CD4-positive, alpha-beta T cell treated with Interleukin-2 at 100 ng/mL for 4 hours (primary cell): Measurements from ENCODE around the gene TMEM233.
A peak's percentile ranks its signal among the peaks of the same experiment; 100 is the strongest.

ENCODE experiments used
- DNase-seq: peaks from one replicate; pipeline ENCODE4 v3.0.0-alpha.2; 2020; ENCODE audit warnings: low spot score

Gene TMEM233

GRCh38 chr12:119593578-119594398, at the start of gene TMEM233:
TSS of gene TMEM233 (plus strand) at chr12:119593774. CDS start at chr12:119593849, 75 bp downstream.
- DNase-seq: no peak

- DNase-seq: peak; percentile 59
These were observed 48.6 kb upstream of the TMEM233 start for GRCh38 chr12:119544765-119545625.

DNA sequence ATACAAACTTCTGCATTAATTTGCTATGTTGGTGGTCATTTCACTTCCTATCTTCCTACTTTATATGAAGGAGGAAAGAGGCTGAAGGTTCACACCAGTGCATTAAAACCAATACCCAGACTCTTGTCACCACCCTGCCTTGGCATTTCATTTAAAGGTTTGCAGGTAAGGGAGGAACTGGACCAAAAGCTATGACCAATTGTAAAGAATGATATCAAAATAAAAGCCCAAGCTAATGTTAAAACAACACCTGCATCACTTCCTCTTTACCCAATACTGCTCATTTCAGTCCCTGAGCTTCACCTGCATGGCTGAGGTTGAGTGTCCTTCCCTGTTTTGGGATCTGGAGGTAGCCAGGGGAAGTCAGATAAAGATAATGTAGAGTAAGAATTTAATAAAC, 47.2 kb upstream of the TMEM233 start:
- no peak for DNase-seq

GRCh38 chr12:119547001-119547400, 46.6 kb upstream of the TMEM233 start:
- no peak for DNase-seq

DNA sequence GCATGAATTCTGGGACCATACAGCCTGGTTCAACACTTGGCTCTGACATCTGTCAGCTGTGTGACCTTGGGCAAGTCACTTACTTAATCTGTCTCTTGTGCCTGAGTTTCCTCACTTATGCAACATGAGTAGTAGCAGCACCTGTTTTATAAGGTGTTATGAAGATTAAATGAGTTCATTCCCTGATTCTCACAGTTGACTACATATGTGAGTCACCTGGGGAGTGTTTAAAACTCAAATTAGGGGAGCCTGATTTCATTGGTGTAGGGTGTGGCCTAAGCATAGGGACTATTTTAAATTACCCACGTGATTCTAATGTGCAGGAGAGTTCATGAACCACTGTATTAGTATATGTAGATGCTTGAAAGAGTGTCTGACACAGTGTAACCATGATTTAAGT, 36.7 kb upstream of the TMEM233 start:
- DNase-seq: no peak

DNA sequence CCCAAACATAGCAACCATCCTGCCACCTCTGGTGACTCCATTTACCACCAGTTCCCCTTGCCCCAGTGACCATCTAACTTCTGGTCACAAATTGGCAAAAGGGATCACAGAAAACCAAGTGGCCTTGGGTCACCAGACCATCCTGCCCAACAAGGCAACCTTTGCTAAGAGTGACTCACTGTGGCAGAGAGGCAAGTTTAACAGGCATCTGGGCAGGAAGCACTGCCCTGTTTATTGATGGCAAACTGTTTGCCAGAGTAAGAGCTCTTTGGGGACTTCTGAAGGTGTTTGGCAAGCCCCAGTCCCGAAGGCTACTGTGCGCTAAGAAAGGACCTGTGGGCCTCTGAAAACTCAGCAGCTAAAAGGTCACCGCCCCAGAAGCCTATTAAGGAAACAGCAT, 28.2 kb upstream of the TMEM233 start:
- DNase-seq: no peak

- DNase-seq: no peak
These were observed 22.8 kb upstream of the TMEM233 start for GRCh38 chr12:119570771-119571170.

- DNase-seq: no peak
These were observed 20.5 kb upstream of the TMEM233 start for GRCh38 chr12:119573086-119573485.

- DNase-seq: no peak
These were observed 19.3 kb upstream of the TMEM233 start for GRCh38 chr12:119574255-119574654.

DNA sequence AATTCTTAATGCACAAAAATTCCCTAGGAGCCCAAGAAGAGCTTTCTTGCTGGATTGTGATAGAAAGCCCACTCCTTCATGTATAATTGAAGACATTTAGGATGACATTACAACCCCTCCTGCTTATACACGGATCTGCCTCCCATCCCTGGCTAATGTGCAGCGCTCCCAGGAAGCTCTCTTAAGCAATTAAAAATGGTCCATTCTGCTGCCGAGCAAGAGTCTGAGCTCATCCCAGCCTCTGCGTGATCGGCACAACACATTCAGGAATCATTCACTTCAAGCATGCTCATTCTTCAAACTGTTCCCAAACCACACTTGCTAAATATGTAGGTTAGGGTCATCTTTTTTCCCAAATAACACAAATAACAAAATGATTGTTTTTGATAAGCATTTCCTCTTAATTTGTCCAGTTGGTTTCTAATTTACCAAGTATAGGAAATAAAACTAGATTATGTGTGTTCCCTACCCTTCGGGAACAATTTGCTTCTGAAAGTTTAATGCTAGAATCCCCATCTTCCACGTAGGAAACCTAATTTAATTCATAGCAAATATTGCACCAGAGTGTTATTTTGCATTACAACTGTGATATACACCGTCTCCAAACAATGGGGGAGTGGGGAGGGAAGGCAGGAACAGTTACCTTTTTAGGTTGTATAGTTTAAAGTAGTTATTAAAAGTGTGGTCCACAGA, 17.3 kb upstream of the TMEM233 start:
- no peak for DNase-seq

GRCh38 chr12:119576915-119577314, 16.7 kb upstream of the TMEM233 start:
- no peak for DNase-seq

GRCh38 chr12:119578112-119578511, 15.5 kb upstream of the TMEM233 start:
- no peak for DNase-seq

GRCh38 chr12:119589097-119589496, 4.5 kb upstream of the TMEM233 start:
- no peak for DNase-seq

- no peak for DNase-seq
These were observed 3.9 kb upstream of the TMEM233 start for GRCh38 chr12:119589634-119590033.

- no peak for DNase-seq
These were observed 1.3 kb upstream of the TMEM233 start for GRCh38 chr12:119592232-119592631.

- no peak for DNase-seq
These were observed 791 bp downstream of the TMEM233 start for GRCh38 chr12:119594399-119594730.

GRCh38 chr12:119594772-119595445, 1.3 kb downstream of the TMEM233 start:
- DNase-seq: no peak

DNA sequence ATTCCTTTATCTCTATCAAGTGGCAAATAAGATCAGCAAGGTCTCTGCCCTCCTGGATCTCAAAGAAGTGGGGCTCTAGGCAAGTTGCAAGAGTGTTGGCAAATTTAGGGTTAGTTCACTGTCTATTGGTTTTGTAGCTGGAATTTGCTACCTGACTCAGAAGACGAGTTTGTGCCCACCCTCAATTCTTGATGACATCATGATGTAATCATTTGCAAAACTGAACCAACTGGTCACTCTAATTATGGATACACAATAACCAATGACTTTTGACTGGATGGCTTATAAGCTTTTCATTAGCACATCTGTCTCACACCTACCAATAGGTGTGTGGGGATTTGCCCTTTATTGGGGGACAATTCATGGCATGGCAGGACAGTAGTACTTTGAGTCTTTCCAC, 4.6 kb downstream of the TMEM233 start:
- DNase-seq: no peak

- DNase-seq: no peak
These were observed 8.5 kb downstream of the TMEM233 start for GRCh38 chr12:119601877-119602733.

GRCh38 chr12:119602734-119603094, 9.1 kb downstream of the TMEM233 start:
- DNase-seq: no peak

- no peak for DNase-seq
These were observed 10.2 kb downstream of the TMEM233 start for GRCh38 chr12:119603767-119604166.
